Liver (tissue), 3 donors: Measurements from ENCODE around the gene CX3CL1.

Experiments
- EGR1 ChIP-seq, 2 donors: IDR thresholded peaks; 2 replicates each; pipeline ENCODE4 v1.6.1; 2016 to 2018; ENCODE audit warnings: antibody characterized with exemption in 2 of 2, low read depth in 2 of 2
- RXRA ChIP-seq, 2 donors: IDR thresholded peaks; 2 replicates each; pipeline ENCODE4 v1.6.1; 2017 to 2018; ENCODE audit warnings: antibody characterized with exemption in 2 of 2, mild to moderate bottlenecking in 1 of 2
- TAF1 ChIP-seq: conservative IDR thresholded peaks from 2 replicates; pipeline ENCODE4 v1.6.1; 2016; ENCODE audit warnings: antibody characterized with exemption, mild to moderate bottlenecking
- YY1 ChIP-seq: IDR thresholded peaks from 2 replicates; pipeline ENCODE4 v1.6.1; 2016; ENCODE audit warnings: antibody characterized with exemption, mild to moderate bottlenecking
- ZBTB33 ChIP-seq: IDR thresholded peaks from 2 replicates; pipeline ENCODE4 v1.6.1; 2016; ENCODE audit warnings: antibody characterized with exemption
- TF ChIP-seq, protein P1 (sequence below): fragments of 150-350 bp; IDR thresholded peaks from 2 replicates; pipeline ENCODE4 v1.5.1; 2017; ENCODE audit warnings: improper control_type of control experiment, low read depth, low read length; ENCODE audit not compliant: missing input control
- TF ChIP-seq, protein P2 (sequence below): IDR thresholded peaks from 2 replicates; pipeline ENCODE4 v1.6.1; 2016; ENCODE audit warnings: antibody characterized with exemption
- TF ChIP-seq, protein P3 (sequence below): IDR thresholded peaks from 2 replicates; pipeline ENCODE4 v1.6.1; 2016; ENCODE audit warnings: antibody characterized with exemption
- donor health status: healthy.
- donor health status: healthy.

DNA sequence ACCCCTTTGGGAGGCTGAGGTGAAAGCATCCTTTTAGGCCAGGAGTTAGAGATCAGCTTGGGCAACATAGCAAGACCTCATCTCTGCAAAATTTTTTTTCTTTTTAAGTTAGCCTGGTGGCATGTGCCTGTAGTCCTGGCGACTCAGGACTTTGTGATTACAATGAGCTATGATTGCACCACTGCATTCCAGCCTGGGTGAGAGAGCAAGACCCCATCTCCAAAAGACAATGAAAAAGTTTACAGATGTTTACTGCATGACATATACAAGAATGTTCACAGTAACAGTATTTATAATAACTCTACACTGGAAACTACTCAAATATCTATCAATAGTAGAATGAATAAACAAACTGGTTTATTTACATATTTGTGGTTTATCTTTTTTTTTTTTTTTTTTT, 46.8 kb upstream of the CX3CL1 start:
- TF ChIP-seq RXRA (IDR thresholded peaks at IDR 0.05) (no peak), ZBTB33 (no peak), EGR1 (IDR thresholded peaks at IDR 0.05; ENCODE audit: low read depth in 2 of 2) (no peak), TAF1 (no peak), YY1 (no peak)
- TF ChIP-seq, protein P1, sequence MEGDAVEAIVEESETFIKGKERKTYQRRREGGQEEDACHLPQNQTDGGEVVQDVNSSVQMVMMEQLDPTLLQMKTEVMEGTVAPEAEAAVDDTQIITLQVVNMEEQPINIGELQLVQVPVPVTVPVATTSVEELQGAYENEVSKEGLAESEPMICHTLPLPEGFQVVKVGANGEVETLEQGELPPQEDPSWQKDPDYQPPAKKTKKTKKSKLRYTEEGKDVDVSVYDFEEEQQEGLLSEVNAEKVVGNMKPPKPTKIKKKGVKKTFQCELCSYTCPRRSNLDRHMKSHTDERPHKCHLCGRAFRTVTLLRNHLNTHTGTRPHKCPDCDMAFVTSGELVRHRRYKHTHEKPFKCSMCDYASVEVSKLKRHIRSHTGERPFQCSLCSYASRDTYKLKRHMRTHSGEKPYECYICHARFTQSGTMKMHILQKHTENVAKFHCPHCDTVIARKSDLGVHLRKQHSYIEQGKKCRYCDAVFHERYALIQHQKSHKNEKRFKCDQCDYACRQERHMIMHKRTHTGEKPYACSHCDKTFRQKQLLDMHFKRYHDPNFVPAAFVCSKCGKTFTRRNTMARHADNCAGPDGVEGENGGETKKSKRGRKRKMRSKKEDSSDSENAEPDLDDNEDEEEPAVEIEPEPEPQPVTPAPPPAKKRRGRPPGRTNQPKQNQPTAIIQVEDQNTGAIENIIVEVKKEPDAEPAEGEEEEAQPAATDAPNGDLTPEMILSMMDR, result no peak
- TF ChIP-seq, protein P2, sequence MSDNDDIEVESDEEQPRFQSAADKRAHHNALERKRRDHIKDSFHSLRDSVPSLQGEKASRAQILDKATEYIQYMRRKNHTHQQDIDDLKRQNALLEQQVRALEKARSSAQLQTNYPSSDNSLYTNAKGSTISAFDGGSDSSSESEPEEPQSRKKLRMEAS, result no peak
- TF ChIP-seq, protein P3, sequence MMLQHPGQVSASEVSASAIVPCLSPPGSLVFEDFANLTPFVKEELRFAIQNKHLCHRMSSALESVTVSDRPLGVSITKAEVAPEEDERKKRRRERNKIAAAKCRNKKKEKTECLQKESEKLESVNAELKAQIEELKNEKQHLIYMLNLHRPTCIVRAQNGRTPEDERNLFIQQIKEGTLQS, result no peak
